Raji (cell line): ENCODE measurements around the gene AKAP8L.

Source experiments
- POLR2A ChIP-seq: IDR thresholded peaks from 2 replicates; pipeline ENCODE4 v1.6.1; 2011; ENCODE audit warnings: low read depth, low read length, control low read depth; ENCODE audit not compliant: insufficient read depth

Gene AKAP8L

GRCh38 chr19:15417699-15418098 lies 1.1 kb downstream of the AKAP8L start:
- no peak for TF ChIP-seq POLR2A

GRCh38 chr19:15412832-15413231 lies 6.0 kb downstream of the AKAP8L start:
- no peak for TF ChIP-seq POLR2A

GRCh38 chr19:15404780-15405211 lies 14.0 kb downstream of the AKAP8L start:
- TF ChIP-seq POLR2A = no peak

- no peak for TF ChIP-seq POLR2A
These were observed 14.6 kb downstream of the AKAP8L start for GRCh38 chr19:15404097-15404779.

- no peak for TF ChIP-seq POLR2A
These were observed 15.6 kb downstream of the AKAP8L start for GRCh38 chr19:15403151-15403531.

GRCh38 chr19:15402411-15403150 lies 16.2 kb downstream of the AKAP8L start:
- TF ChIP-seq POLR2A = no peak

GRCh38 chr19:15401397-15401710 lies 17.4 kb downstream of the AKAP8L start:
- TF ChIP-seq POLR2A = no peak

GRCh38 chr19:15400521-15401396 lies 18.0 kb downstream of the AKAP8L start:
- no peak for TF ChIP-seq POLR2A

GRCh38 chr19:15399635-15400034 lies 19.2 kb downstream of the AKAP8L start:
- no peak for TF ChIP-seq POLR2A

GRCh38 chr19:15399234-15399515 lies 19.6 kb downstream of the AKAP8L start:
- no peak for TF ChIP-seq POLR2A

GRCh38 chr19:15398501-15399233 lies 20.1 kb downstream of the AKAP8L start:
- TF ChIP-seq POLR2A = no peak

GRCh38 chr19:15397782-15398181 lies 21.0 kb downstream of the AKAP8L start:
- no peak for TF ChIP-seq POLR2A

GRCh38 chr19:15397236-15397635 lies 21.6 kb downstream of the AKAP8L start:
- no peak for TF ChIP-seq POLR2A

GRCh38 chr19:15396436-15396835 lies 22.4 kb downstream of the AKAP8L start:
- no peak for TF ChIP-seq POLR2A

- TF ChIP-seq POLR2A = no peak
These were observed 24.4 kb downstream of the AKAP8L start for GRCh38 chr19:15394426-15394825.
